Glutamatergic neuron (in vitro differentiated cells): ENCODE measurements around the gene KCNMA1. TPM values are rescaled to one million over a fixed set of nuclear protein-coding genes. Genes with fewer than 3 reads are reported as not detected.

Experiments
- DNase-seq: peaks from one replicate; pipeline ENCODE4 v3.0.0; 2022
- H3K27ac Mint-ChIP-seq: one replicate; pipeline ENCODE4 v1.8.0; 2020; ENCODE audit warnings: mild to moderate bottlenecking, mixed read lengths, inconsistent platforms; ENCODE audit not compliant: unreplicated experiment
- H3K27me3 Mint-ChIP-seq: one replicate; pipeline ENCODE4 v1.8.0; 2020; ENCODE audit warnings: mild to moderate bottlenecking, moderate library complexity, mixed read lengths, inconsistent platforms; ENCODE audit not compliant: unreplicated experiment
- H3K36me3 Mint-ChIP-seq: one replicate; pipeline ENCODE4 v1.8.0; 2020; ENCODE audit warnings: mild to moderate bottlenecking, mixed read lengths, inconsistent platforms; ENCODE audit not compliant: unreplicated experiment
- H3K4me1 Mint-ChIP-seq: one replicate; pipeline ENCODE4 v1.8.0; 2020; ENCODE audit warnings: mild to moderate bottlenecking, low read depth, mixed read lengths, inconsistent platforms; ENCODE audit not compliant: unreplicated experiment
- H3K4me3 Mint-ChIP-seq: one replicate; pipeline ENCODE4 v1.8.0; 2020; ENCODE audit warnings: mild to moderate bottlenecking, mixed read lengths, inconsistent platforms; ENCODE audit not compliant: unreplicated experiment
- H3K9me3 Mint-ChIP-seq: one replicate; pipeline ENCODE4 v1.8.0; 2020; ENCODE audit warnings: mild to moderate bottlenecking, moderate library complexity, mixed read lengths, inconsistent platforms; ENCODE audit not compliant: unreplicated experiment
- CTCF ChIP-seq: fragments of 200-600 bp; sonication (generic); IDR thresholded peaks from one replicate; pipeline ENCODE4 v1.5.0; 2021; ENCODE audit not compliant: partially characterized antibody, unreplicated experiment
- total RNA-seq: library from RNA; stranded (reverse); fragmentation: NEBNext Ultra II Directional; extraction: Animal tissue kit (Norgen Biotek cat#: 25700); gene quantifications from one replicate; pipeline ENCODE4 v1.2.1, GENCODE V29; 2021; ENCODE audit not compliant: unreplicated experiment

The KCNMA1 gene
- total RNA-seq, 1 donor from 2014 or later: 3.2 TPM

DNA sequence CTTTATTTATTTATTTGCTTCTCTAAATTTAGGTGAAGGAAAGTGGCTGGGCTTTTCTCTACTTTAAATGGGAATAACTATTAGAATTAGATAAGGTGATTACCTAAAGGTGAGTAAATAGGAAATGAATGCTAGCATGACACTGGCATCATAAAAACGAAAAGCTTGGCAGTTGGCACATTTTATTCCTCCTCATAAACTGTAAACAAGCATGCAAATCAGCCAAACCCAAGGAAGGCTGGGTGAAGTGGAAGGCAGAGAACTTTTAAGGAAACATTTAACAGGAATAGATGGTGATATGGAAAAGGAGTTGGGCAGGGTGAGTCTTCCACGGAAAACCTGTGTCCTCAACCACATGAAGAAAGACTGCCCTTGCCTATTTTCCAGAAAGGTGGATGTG lies 669.1 kb downstream of the KCNMA1 start:
- no peaks in the 10 kb centered on the region for H3K9me3 Mint-ChIP-seq
- TF ChIP-seq CTCF: no peak
- no peak for DNase-seq
- no peak overlapping the region for H3K27ac Mint-ChIP-seq
- no peaks in the 10 kb centered on the region for H3K27me3 Mint-ChIP-seq
- H3K4me1 Mint-ChIP-seq: no peaks in the 10 kb centered on the region
- H3K4me3 Mint-ChIP-seq: no peak overlapping the region
- H3K36me3 Mint-ChIP-seq: no peaks in the 10 kb centered on the region

DNA sequence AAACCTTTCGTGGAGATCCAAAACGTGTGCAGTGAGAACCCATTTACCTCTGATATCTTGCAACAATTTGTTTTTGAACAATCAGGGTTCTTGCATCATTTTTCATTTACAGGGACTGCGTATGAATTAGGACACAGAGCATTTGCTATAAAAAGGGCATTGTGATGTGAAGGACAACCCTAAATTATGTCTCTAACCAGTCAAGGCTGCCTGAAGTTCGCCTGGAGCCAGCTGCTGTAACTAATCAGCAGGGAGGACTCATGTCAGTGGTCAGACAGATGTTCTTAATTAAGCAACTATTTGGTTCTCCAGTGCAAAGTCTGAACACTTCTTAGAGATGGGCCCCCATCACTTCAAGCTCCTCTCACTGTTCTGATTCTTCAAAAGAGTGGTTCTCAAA lies 674.8 kb downstream of the KCNMA1 start:
- H3K4me3 Mint-ChIP-seq: no peak overlapping the region
- H3K9me3 Mint-ChIP-seq: peaks cover 5% of the 10 kb centered on the region
- no peak for DNase-seq
- no peak for TF ChIP-seq CTCF
- peaks cover 8% of the 10 kb centered on the region for H3K36me3 Mint-ChIP-seq
- H3K27ac Mint-ChIP-seq: no peak overlapping the region
- H3K4me1 Mint-ChIP-seq: no peaks in the 10 kb centered on the region
- H3K27me3 Mint-ChIP-seq: no peaks in the 10 kb centered on the region

DNA sequence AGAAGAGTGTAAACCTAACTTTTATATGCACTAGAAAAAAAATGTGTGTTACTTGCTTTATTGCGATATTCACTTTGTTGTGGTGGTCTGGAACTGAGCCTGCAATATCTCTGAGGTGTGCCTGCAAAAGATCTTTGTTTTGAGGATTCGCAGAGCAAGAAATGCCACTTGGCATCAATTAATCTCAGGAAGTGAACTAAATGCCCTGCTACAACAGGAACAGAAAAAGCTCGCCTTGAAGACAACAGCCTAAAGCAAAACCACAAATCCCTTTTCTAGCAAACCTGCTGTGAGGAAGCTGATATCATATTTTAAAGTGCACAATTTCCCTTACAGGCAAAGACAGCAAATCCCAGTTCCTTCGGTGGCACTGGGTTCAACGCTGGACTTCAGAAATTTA lies 675.8 kb downstream of the KCNMA1 start:
- TF ChIP-seq CTCF: no peak
- H3K27me3 Mint-ChIP-seq: no peaks in the 10 kb centered on the region
- peaks cover 8% of the 10 kb centered on the region for H3K36me3 Mint-ChIP-seq
- no peak for DNase-seq
- peaks cover 5% of the 10 kb centered on the region for H3K9me3 Mint-ChIP-seq
- no peak overlapping the region for H3K4me3 Mint-ChIP-seq
- H3K27ac Mint-ChIP-seq: no peak overlapping the region
- H3K4me1 Mint-ChIP-seq: no peaks in the 10 kb centered on the region

- H3K27me3 Mint-ChIP-seq: no peaks in the 10 kb centered on the region
- TF ChIP-seq CTCF: no peak
- H3K4me1 Mint-ChIP-seq: no peaks in the 10 kb centered on the region
- peaks cover 5% of the 10 kb centered on the region for H3K9me3 Mint-ChIP-seq
- peaks cover 8% of the 10 kb centered on the region for H3K36me3 Mint-ChIP-seq
- no peak overlapping the region for H3K27ac Mint-ChIP-seq
- H3K4me3 Mint-ChIP-seq: no peak overlapping the region
- no peak for DNase-seq
Measured at GRCh38 chr10:76959111-76959510, 678.5 kb downstream of the KCNMA1 start.

DNA sequence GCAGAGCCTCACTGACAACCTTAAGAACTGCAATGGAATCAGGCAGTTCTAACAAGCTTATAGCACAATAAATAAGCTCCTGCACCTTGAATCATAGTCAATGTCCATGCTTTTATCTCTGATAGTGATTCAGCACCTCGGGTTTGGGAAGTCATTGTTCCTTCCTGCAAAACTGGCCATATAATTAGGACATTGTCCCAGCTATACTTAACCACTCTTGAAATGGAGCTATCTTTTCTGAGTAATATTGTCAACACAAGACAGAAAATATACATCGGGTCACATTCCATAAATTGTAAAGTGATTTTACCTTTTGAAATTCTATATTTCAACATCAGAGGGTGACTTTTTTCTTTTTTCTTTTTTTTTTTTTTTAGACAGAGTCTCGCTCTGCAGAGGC lies 682.8 kb downstream of the KCNMA1 start:
- Mint-ChIP-seq H3K36me3 (no peaks in the 10 kb centered on the region), H3K27me3 (no peaks in the 10 kb centered on the region), H3K4me1 (no peaks in the 10 kb centered on the region), H3K27ac (no peak overlapping the region), H3K4me3 (no peak overlapping the region), H3K9me3 (no peaks in the 10 kb centered on the region)
- no peak for TF ChIP-seq CTCF
- no peak for DNase-seq
